NCI-H345 (cell line): ENCODE results near the gene ERP44.

Experiments
- DNase-seq: peaks from one replicate; lab custom pipeline; 2025; lab: John Stamatoyannopoulos, UW

The ERP44 gene

DNA sequence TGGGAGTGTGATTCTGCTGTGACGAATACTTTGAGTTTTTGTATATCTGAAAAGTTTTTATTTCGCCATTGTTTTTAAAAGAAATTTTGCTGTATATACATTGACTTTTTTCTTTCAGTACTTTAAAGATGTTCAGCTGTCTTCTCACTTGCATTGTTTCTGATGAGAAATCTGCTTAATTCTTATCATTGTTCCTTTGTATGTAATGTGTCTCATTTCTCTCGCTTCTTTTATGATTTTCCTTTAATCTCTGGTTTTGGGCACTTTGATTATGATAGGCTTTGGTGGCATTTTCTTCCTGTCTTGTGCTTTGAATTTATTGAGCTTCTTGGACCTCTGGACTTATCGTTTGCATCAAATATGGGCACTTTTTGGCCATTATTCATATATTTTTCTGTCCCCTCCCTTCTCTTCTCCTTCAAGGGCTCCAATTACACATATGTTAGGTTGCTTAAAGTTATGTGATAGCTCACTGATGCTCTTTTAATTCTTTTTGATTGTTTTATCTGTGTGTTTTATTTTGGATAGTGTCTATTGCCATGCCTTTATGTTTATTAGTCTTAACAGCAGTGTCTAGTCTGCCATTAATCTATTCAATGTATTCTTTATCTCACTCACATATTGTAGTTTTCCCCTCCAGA, 161.7 kb downstream of the ERP44 start:
- no peak for DNase-seq

DNA sequence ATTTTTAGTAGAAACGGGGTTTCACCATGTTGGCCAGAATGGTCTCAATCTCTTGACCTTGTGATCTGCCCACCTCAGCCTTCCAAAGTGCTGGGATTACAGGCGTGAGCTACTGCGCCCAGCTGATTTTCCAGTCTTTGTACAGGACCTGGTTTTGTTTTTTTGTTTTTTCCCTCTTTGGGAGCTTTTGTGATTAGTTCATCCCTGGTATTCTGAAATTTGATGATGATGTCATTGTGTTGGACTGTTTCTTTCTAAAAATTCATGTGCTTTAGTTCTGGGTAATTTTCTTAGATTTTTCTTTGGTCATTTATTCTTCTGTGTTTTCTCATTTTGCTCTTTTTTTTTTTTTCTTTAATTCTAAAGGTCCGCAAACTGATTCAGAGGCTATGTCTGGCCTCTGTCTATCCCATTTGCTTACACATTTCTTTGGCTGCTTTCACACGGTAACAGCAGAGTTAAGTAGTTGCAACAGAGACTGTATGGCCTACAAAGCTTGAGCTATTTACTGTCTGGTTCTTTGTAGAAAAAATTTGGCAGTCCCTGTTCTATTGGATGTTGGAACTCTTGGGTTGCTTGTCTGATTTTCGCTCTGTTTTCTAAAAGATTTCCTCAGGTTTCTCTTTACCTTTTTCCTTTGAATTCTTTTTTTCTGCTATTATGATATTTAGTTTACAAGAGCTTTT, 167.5 kb downstream of the ERP44 start:
- no peak for DNase-seq

GRCh38 chr9:99929652-99930051, 169.1 kb downstream of the ERP44 start:
- DNase-seq, result no peak
